GM21367 (cell line): ENCODE data around the gene ADAMTS12.

Experiments used
- ATAC-seq: cut with Tn5 transposase; IDR thresholded peaks from one replicate; pipeline ENCODE4 v1.9.1; 2021; ENCODE audit not compliant: unreplicated experiment

The ADAMTS12 gene

GRCh38 chr5:33488558-33489355 is 403.0 kb downstream of the ADAMTS12 start:
- ATAC-seq: no peak

- ATAC-seq: no peak
These were observed 404.6 kb downstream of the ADAMTS12 start for GRCh38 chr5:33487236-33487635.

GRCh38 chr5:33482335-33482734 is 409.5 kb downstream of the ADAMTS12 start:
- no peak for ATAC-seq

GRCh38 chr5:33480876-33481275 is 410.9 kb downstream of the ADAMTS12 start:
- no peak for ATAC-seq

- no peak for ATAC-seq
These were observed 412.5 kb downstream of the ADAMTS12 start for GRCh38 chr5:33479311-33479710.

- ATAC-seq: no peak
These were observed 414.0 kb downstream of the ADAMTS12 start for GRCh38 chr5:33477816-33478215.

GRCh38 chr5:33476992-33477391 is 414.8 kb downstream of the ADAMTS12 start:
- ATAC-seq: no peak

- ATAC-seq: no peak
These were observed 416.1 kb downstream of the ADAMTS12 start for GRCh38 chr5:33475706-33476105.

- ATAC-seq: no peak
These were observed 416.8 kb downstream of the ADAMTS12 start for GRCh38 chr5:33474931-33475499.

GRCh38 chr5:33474004-33474403 is 417.8 kb downstream of the ADAMTS12 start:
- no peak for ATAC-seq
